K562 (cell line): Measurements from ENCODE around the gene AFF1. TPM values are rescaled to one million over a fixed set of nuclear protein-coding genes. Genes with fewer than 3 reads are reported as not detected.

ENCODE experiments used
- ATAC-seq: fragments of 200-7000 bp; cut with Tn5 transposase; 3 replicates; pipeline ENCODE4 v1.9.1; 2020; ENCODE audit warnings: moderate library complexity
- BruUV-seq: library from RNA; stranded (reverse); fragments of 400-500 nt; replicated peaks from 2 replicates; lab custom pipeline; 2021; lab: Mats Ljungman, UMichigan
- CTCF ChIA-PET: fragments of 300-600 bp; formaldehyde crosslinking; extraction: SDS; loops from one replicate; lab custom pipeline; 2021; ENCODE audit warnings: low intra/inter-chr PET ratio; lab: Yijun Ruan, JAX
- POLR2A ChIA-PET: fragments of 300-600, 350-650 bp; sonication (Branson Sonifier 250); formaldehyde crosslinking; extraction: SDS; loops from one replicate; lab custom pipeline; 2021; ENCODE audit warnings: antibody characterized with exemption, inconsistent platforms; lab: Yijun Ruan, JAX
- DNase-seq, 4 experiments: peaks; one replicate each; pipeline versions ENCODE4 v3.0.0 to v3.0.0-alpha.2; 2011 to 2018; ENCODE audit warnings: low spot score in 3 of 4, mixed read lengths in 3 of 4; ENCODE audit errors: extremely low read depth in 1 of 4
- FAIRE-seq: peaks from 2 replicates; lab custom pipeline; 2011; peaks lifted over from hg19 to GRCh38; lab: Jason Lieb, UNC
- H2AFZ ChIP-seq: 2 replicates; pipeline ENCODE4 v1.6.0; 2011; ENCODE audit warnings: low read depth, low read length, control low read depth, inconsistent platforms
- H3K27ac ChIP-seq: fragments of 200-600 bp; 3 replicates; pipeline ENCODE4 v1.8.0; 2011; ENCODE audit warnings: low read depth, mild to moderate bottlenecking, control low read depth, inconsistent platforms, low read length, moderate library complexity, mixed read lengths; ENCODE audit errors: extremely low read depth
- H3K27me3 ChIP-seq, 2 experiments: fragments of 300-600 bp in 1 of 2; 2 replicates in 1 of 2; 3 replicates in 1 of 2; pipeline versions ENCODE4 v1.6.0 to v1.8.0; 2011; ENCODE audit warnings: inconsistent platforms in 2 of 2, low read length in 2 of 2, mild to moderate bottlenecking in 1 of 2, mixed read lengths in 1 of 2, moderate library complexity in 1 of 2; ENCODE audit not compliant: control insufficient read depth in 2 of 2, insufficient read depth in 2 of 2
- H3K36me3 ChIP-seq: fragments of 300-600 bp; 3 replicates; pipeline ENCODE4 v1.8.0; 2011; ENCODE audit warnings: mild to moderate bottlenecking, low read length, inconsistent platforms; ENCODE audit not compliant: control insufficient read depth, insufficient read depth
- H3K4me1 ChIP-seq, 2 experiments: fragments of 200-600 bp in 1 of 2; replicated peaks in 1 of 2; 2 replicates in 1 of 2; 3 replicates in 1 of 2; pipeline versions ENCODE4 v1.5.1 to v1.8.0; 2011; ENCODE audit warnings: inconsistent platforms in 2 of 2, low read length in 2 of 2, mild to moderate bottlenecking in 1 of 2, mixed read lengths in 1 of 2, moderate library complexity in 1 of 2; ENCODE audit not compliant: control insufficient read depth in 2 of 2, insufficient read depth in 2 of 2
- H3K4me2 ChIP-seq: 2 replicates; pipeline ENCODE4 v1.6.1; 2011; ENCODE audit warnings: low read length, control low read depth, inconsistent platforms, mixed read lengths; ENCODE audit not compliant: insufficient read depth
- H3K4me3 ChIP-seq: fragments of 200-600 bp; sonication (generic), shearing (Covaris generic); 2 replicates; pipeline ENCODE4 v1.5.1; 2016; ENCODE audit warnings: control low read depth, inconsistent platforms
- H3K79me2 ChIP-seq: fragments of 200-600 bp; 3 replicates; pipeline ENCODE4 v1.8.0; 2011; ENCODE audit warnings: low read length, inconsistent platforms; ENCODE audit not compliant: control insufficient read depth, insufficient read depth
- H3K9ac ChIP-seq, 2 experiments: 2 replicates each; pipeline versions ENCODE4 v1.6.0 to v1.6.1; 2011; ENCODE audit warnings: low read depth in 2 of 2, low read length in 2 of 2, control low read depth in 1 of 2, inconsistent platforms in 1 of 2, mild to moderate bottlenecking in 1 of 2, mixed read lengths in 1 of 2; ENCODE audit not compliant: insufficient read depth in 1 of 2
- H3K9me1 ChIP-seq: one replicate; pipeline ENCODE4 v1.6.0; 2011; ENCODE audit warnings: inconsistent platforms, mild to moderate bottlenecking, low read length, moderate library complexity; ENCODE audit not compliant: control insufficient read depth, insufficient read depth
- H3K9me3 ChIP-seq: replicated peaks from 2 replicates; pipeline ENCODE4 v1.5.1; 2011; ENCODE audit warnings: low read depth, low read length, inconsistent platforms; ENCODE audit not compliant: control insufficient read depth, insufficient read depth
- H4K20me1 ChIP-seq: replicated peaks from 2 replicates; pipeline ENCODE4 v1.6.1; 2011; ENCODE audit warnings: low read length, inconsistent platforms, mixed read lengths; ENCODE audit not compliant: control insufficient read depth, insufficient read depth
- ARID1B ChIP-seq: fragments of 450-650 bp; IDR thresholded peaks from 2 replicates; pipeline ENCODE4 v1.6.1; 2016; ENCODE audit warnings: antibody characterized with exemption, mild to moderate bottlenecking, inconsistent platforms
- ASH1L ChIP-seq: fragments of 450-650 bp; IDR thresholded peaks from 2 replicates; pipeline ENCODE4 v1.6.1; 2018; ENCODE audit warnings: borderline replicate concordance, mild to moderate bottlenecking, low read depth; ENCODE audit not compliant: partially characterized antibody
- GATAD2A ChIP-seq: fragments of 450-650 bp; IDR thresholded peaks from 2 replicates; pipeline ENCODE4 v1.6.1; 2017
- GTF2F1 ChIP-seq: IDR thresholded peaks from 2 replicates; pipeline ENCODE4 v1.6.1; 2011; ENCODE audit warnings: low read depth, low read length, improper control_type of control experiment
- IRF2 ChIP-seq: sonication (generic); formaldehyde crosslinking; IDR thresholded peaks from 2 replicates; pipeline ENCODE4 v1.8.1; 2022; ENCODE audit warnings: mild to moderate bottlenecking, missing genetic modification reagents
- JUND ChIP-seq, 2 experiments: IDR thresholded peaks; 2 replicates in 1 of 2; 3 replicates in 1 of 2; pipeline ENCODE4 v1.6.1; 2011; ENCODE audit warnings: borderline replicate concordance in 2 of 2, low read depth in 2 of 2, low read length in 2 of 2, improper control_type of control experiment in 1 of 2, missing biosample characterization in 1 of 2, missing genetic modification characterization in 1 of 2, missing genetic modification reagents in 1 of 2
- RBBP5 ChIP-seq: fragments of 200-600 bp; sonication (generic); IDR thresholded peaks from 2 replicates; pipeline ENCODE4 v1.6.1; 2012; ENCODE audit warnings: borderline replicate concordance, mild to moderate bottlenecking, low read length, control low read depth, inconsistent platforms; ENCODE audit not compliant: insufficient read depth, poor library complexity, severe bottlenecking
- TFAM ChIP-seq: fragments of 250-450 bp; sonication (Bioruptor Pico); conservative IDR thresholded peaks from 2 replicates; pipeline ENCODE4 v1.5.0; 2021; ENCODE audit warnings: mild to moderate bottlenecking, moderate library complexity
- ZBTB7A ChIP-seq: IDR thresholded peaks from 2 replicates; pipeline ENCODE4 v1.6.1; 2011; ENCODE audit warnings: low read depth, mild to moderate bottlenecking, low read length, moderate library complexity, borderline replicate concordance; ENCODE audit not compliant: control insufficient read depth
- ZMIZ1 ChIP-seq, 2 experiments: fragments of 150-350 bp in 1 of 2; IDR thresholded peaks; 2 replicates each; pipeline ENCODE4 v1.6.1; 2012 to 2016; ENCODE audit warnings: low read depth in 2 of 2, low read length in 2 of 2, mild to moderate bottlenecking in 1 of 2, moderate library complexity in 1 of 2
- ZSCAN29 ChIP-seq: fragments of 450-650 bp; IDR thresholded peaks from 2 replicates; pipeline ENCODE4 v1.6.1; 2017
- WGBS: fragments of 100-300 bp; shearing (Covaris generic); methylation state at CpG from one replicate; pipeline ENCODE4 v1.1.6; 2016; ENCODE audit warnings: low coverage, mixed read lengths; ENCODE audit not compliant: insufficient coverage; ENCODE audit errors: missing lambda C conversion rate; 5-methylcytosine and 5-hydroxymethylcytosine counted together
- in situ Hi-C: fragments of 300-500 bp; cut with MboI; formaldehyde crosslinking; loops from 4 replicates; pipeline ENCODE4 v1.15.0; 2018; ENCODE audit warnings: inconsistent platforms, mixed read lengths
- intact Hi-C: fragments of 100-400 bp; cut with micrococcal nuclease; formaldehyde crosslinking; loops from 2 replicates; pipeline ENCODE4 v1.14.2; 2022
- polyA plus RNA-seq, 8 experiments: library from polyadenylated mRNA; depleted of rRNA in 4 of 8; stranded (reverse) in 5 of 8; unstranded in 3 of 8; fragments of >200 nt; fragmentation: Nextera tagmentation in 2 of 8; fragmentation: Illumina TruSeq in 1 of 8; extraction: Ambion mirVana in 2 of 8; extraction: Trizol in 1 of 8; gene quantifications; 2 replicates each; pipeline versions ENCODE4 v1.2.1 to v1.2.3, GENCODE V29; 2011 to 2014; ENCODE audit warnings: inconsistent platforms in 1 of 8, missing spikeins in 1 of 8
- total RNA-seq, 7 experiments: library from RNA; depleted of rRNA in 6 of 7; stranded (reverse); fragments of >200 nt in 6 of 7; fragmentation: Illumina TruSeq in 2 of 7; extraction: Trizol in 2 of 7; gene quantifications; 2 replicates each; pipeline versions ENCODE4 v1.2.1 to v1.2.3, GENCODE V29; 2011 to 2021; ENCODE audit warnings: low replicate concordance in 1 of 7
- TF ChIP-seq, protein P1 (sequence below): fragments of 450-650 bp; formaldehyde crosslinking; IDR thresholded peaks from 2 replicates; pipeline ENCODE4 v1.4.0; 2022; ENCODE audit warnings: missing genetic modification characterization

Gene AFF1
- total and polyA plus RNA-seq, 9 of the 15 experiments (the other 6 are each of a cell fraction or from before 2014, with no cell fraction given): 4.1 to 47.5 (median 17.2) TPM

GRCh38 chr4:87006676-87007527 is 72.1 kb downstream of the AFF1 start:
- WGBS: under 1% methylated on average over 72 of the region's 82 CpGs
- no TSS peak for BruUV-seq
- H3K36me3 ChIP-seq: no peaks in the 10 kb centered on the region
- POLR2A ChIA-PET: interaction anchor here (0.6 to 3.8 kb wide), 35 partner anchors 9 to 449 kb away, joined by 3 to 36 read pairs (median 4); partner anchors contain the start of gene AFF1
- in situ Hi-C loops (loop anchor here (5.0 kb wide), 1 partner anchor 70 kb away; the partner anchor contains the start of gene AFF1), intact Hi-C loops (loop anchor here (2.0 kb wide), 4 partner anchors 46 to 86 kb away; partner anchors contain the start of gene AFF1)
- FAIRE-seq (peak; percentile 37), DNase-seq (peak; percentile 84 to 94 (median 89)), ATAC-seq (peak; percentile 91)
- H3K79me2 ChIP-seq: peaks cover 64% of the 10 kb centered on the region
- H2AFZ ChIP-seq: peak overlapping the region; percentile 93
- H3K27ac ChIP-seq: peak overlapping the region; percentile 97
- peak overlapping the region; percentile 79 for H3K4me3 ChIP-seq
- H3K27me3 ChIP-seq: no peaks in the 10 kb centered on the region
- H3K9me1 ChIP-seq: no peaks in the 10 kb centered on the region
- CTCF ChIA-PET: no interaction called here
- peaks cover 9 to 35% of the 10 kb centered on the region in 2 experiments; a peak in 4 of 5 replicates for H3K4me1 ChIP-seq
- peak overlapping the region; percentile 92 for H3K4me2 ChIP-seq
- peak overlapping the region; percentile 96 for H3K9ac ChIP-seq
- no peaks in the 10 kb centered on the region for H3K9me3 ChIP-seq
- no peaks in the 10 kb centered on the region for H4K20me1 ChIP-seq
- TF ChIP-seq ZSCAN29: peak; percentile 85
- TF ChIP-seq JUND (IDR thresholded peaks at IDR 0.05; ENCODE audit: borderline replicate concordance, low read depth, low read length): peak; percentile 92
- no peak; the same call in 2 of the 3 replicates for TF ChIP-seq JUND (tag; IDR thresholded peaks at IDR 0.05; ENCODE audit: borderline replicate concordance, low read depth, low read length)
- TF ChIP-seq ARID1B: peak; percentile 67
- peak; percentile 22; the same call in 1 of the 2 replicates for TF ChIP-seq ZBTB7A
- no peak for TF ChIP-seq TFAM (CRISPR knock-in tag)
- peak; percentile 79 for TF ChIP-seq ASH1L
- TF ChIP-seq, protein P1, sequence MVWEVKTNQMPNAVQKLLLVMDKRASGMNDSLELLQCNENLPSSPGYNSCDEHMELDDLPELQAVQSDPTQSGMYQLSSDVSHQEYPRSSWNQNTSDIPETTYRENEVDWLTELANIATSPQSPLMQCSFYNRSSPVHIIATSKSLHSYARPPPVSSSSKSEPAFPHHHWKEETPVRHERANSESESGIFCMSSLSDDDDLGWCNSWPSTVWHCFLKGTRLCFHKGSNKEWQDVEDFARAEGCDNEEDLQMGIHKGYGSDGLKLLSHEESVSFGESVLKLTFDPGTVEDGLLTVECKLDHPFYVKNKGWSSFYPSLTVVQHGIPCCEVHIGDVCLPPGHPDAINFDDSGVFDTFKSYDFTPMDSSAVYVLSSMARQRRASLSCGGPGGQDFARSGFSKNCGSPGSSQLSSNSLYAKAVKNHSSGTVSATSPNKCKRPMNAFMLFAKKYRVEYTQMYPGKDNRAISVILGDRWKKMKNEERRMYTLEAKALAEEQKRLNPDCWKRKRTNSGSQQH (CRISPR knock-in tag): peak; percentile 78; the same call in 1 of the 2 replicates
- TF ChIP-seq GATAD2A: peak; percentile 24; the same call in 1 of the 2 replicates
- TF ChIP-seq ZMIZ1 (IDR thresholded peaks at IDR 0.05; ENCODE audit: low read depth in 2 of 2, low read length in 2 of 2): peak in 1 of 2 experiments; percentile 81; a peak in 2 of 4 replicates
- TF ChIP-seq RBBP5: peak; percentile 92
- peak; percentile 95 for TF ChIP-seq GTF2F1
- TF ChIP-seq IRF2 (CRISPR knock-in tag): no peak
